ENCODE data around the gene MMP13. TPM values are rescaled to one million over a fixed set of nuclear protein-coding genes. Genes with fewer than 3 reads are reported as not detected.
"Not testable (repeated sequence)": the region's sequence is repeated elsewhere in the genome, so short reads cannot be mapped to it uniquely, and the experiment has no call there.

The MMP13 gene
- polyA plus RNA-seq (2013), result not detected

DNA sequence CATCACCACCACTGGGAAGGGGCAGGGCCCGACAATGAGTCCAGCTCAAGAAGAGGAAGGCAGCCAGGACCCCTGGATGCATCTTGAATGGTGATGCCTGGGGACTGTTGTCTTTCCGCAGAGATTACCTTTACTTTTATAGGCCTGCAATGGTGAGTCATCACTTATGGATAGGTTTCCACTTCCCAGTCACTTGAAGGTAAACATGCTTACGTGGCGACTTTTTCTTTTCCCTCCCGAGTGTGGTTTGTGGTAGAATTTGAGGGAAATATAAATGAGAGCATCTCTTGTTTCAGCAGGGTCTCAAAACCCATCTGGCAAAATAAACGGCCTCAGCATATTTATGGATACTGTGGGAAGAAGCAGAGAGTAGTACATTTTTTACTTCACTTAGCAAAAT, at the start of gene MMP13:
Gene MMP13 (minus strand): TSS at position 109 of the 400 bp plus-strand sequence. CDS start 27 bp downstream, at position 82.
- H3K27ac ChIP-seq (ENCODE audit: insufficient read depth in 1 of 2, low read depth in 1 of 2, low read length in 2 of 2, poor library complexity in 1 of 2, severe bottlenecking in 2 of 2), result no peak within 1 kb of the TSS
- H3K4me1 ChIP-seq (ENCODE audit: control extremely low read depth in 1 of 4, control insufficient read depth in 4 of 4, insufficient read depth in 4 of 4, low read length in 3 of 4), result no peaks in the 10 kb centered on the region
- H3K9me3 ChIP-seq (ENCODE audit: control extremely low read depth in 1 of 5, control insufficient read depth in 4 of 5, insufficient read depth in 2 of 5, low read depth in 1 of 5, low read length in 4 of 5), result no peaks in the 10 kb centered on the region
- DNase-seq, result no peak
- ChIA-PET CTCF (no interaction called here), POLR2A (no interaction called here)
- peaks cover 0 to 3% (median 0%) of the 10 kb centered on the region in 5 experiments for H3K27me3 ChIP-seq (replicated peaks in 2 of 5; ENCODE audit: control insufficient read depth in 4 of 5, insufficient read depth in 5 of 5, low read length in 4 of 5)
- 100% methylated on average over 1 of the region's 6 CpGs for WGBS (ENCODE audit: insufficient coverage)
- H3K4me3 ChIP-seq (ENCODE audit: control insufficient read depth in 1 of 7, extremely low read depth in 1 of 7, insufficient read depth in 4 of 7, low read depth in 2 of 7, low read length in 6 of 7), result no peak within 1 kb of the TSS
- H3K36me3 ChIP-seq (ENCODE audit: control insufficient read depth in 4 of 4, insufficient read depth in 4 of 4, low read length in 3 of 4), result no peaks in the 10 kb centered on the region

DNA sequence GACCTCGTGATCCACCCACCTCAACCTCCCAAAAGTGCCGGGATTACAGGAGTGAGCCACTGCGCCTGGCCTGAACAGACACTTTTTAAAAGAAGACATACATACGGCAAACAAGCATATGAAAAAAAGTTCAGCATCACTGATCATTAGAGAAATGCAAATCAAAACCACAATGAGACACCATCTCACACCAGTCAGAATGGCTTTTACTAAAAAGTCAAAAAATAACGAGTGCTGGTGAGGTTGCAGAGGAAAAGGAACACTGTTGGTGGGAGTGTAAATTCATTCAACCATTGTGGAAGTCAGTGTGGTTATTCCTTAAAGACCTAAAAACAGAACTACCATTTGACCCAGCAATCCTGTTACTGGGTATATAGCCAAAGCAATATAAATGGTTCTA, 48.7 kb upstream of the MMP13 start:
- DNase-seq; H3K27ac ChIP-seq (ENCODE audit: insufficient read depth in 1 of 2, low read depth in 1 of 2, low read length in 2 of 2, poor library complexity in 1 of 2, severe bottlenecking in 2 of 2); H3K9me3 ChIP-seq (ENCODE audit: control extremely low read depth in 1 of 5, control insufficient read depth in 4 of 5, insufficient read depth in 2 of 5, low read depth in 1 of 5, low read length in 4 of 5); H3K4me3 ChIP-seq (ENCODE audit: control insufficient read depth in 1 of 7, extremely low read depth in 1 of 7, insufficient read depth in 4 of 7, low read depth in 2 of 7, low read length in 6 of 7); H3K36me3 ChIP-seq (ENCODE audit: control insufficient read depth in 4 of 4, insufficient read depth in 4 of 4, low read length in 3 of 4); POLR2A ChIA-PET; CTCF ChIA-PET; H3K27me3 ChIP-seq (replicated peaks in 2 of 5; ENCODE audit: control insufficient read depth in 4 of 5, insufficient read depth in 5 of 5, low read length in 4 of 5); H3K4me1 ChIP-seq (ENCODE audit: control extremely low read depth in 1 of 4, control insufficient read depth in 4 of 4, insufficient read depth in 4 of 4, low read length in 3 of 4): not testable (repeated sequence)
- WGBS (ENCODE audit: insufficient coverage), result 97% methylated on average over 3 of the region's 5 CpGs

DNA sequence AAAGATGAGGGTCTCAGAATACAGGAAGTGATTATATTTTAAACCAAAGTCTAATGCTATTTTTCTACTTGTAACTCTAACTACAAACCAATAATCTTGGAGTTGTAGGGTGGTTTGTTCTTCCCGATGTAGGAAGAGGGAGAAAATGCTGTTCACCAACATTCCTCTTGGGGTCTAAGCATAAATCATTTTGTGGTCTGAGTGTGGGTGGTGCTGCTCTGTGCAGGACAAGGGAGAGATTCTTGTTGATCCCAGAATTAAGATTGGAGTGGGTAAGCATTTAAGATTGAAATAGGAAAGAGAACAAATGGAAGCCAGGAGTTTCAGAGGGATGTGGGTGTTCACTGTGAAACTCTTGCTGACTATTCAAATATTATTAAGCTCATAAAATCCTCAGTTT, 38.6 kb upstream of the MMP13 start:
- Histone ChIP-seq H3K4me1 (ENCODE audit: control extremely low read depth in 1 of 4, control insufficient read depth in 4 of 4, insufficient read depth in 4 of 4, low read length in 3 of 4) (no peaks in the 10 kb centered on the region), H3K27me3 (replicated peaks in 2 of 5; ENCODE audit: control insufficient read depth in 4 of 5, insufficient read depth in 5 of 5, low read length in 4 of 5) (peaks cover 0 to 4% (median 0%) of the 10 kb centered on the region in 5 experiments), H3K27ac (ENCODE audit: insufficient read depth in 1 of 2, low read depth in 1 of 2, low read length in 2 of 2, poor library complexity in 1 of 2, severe bottlenecking in 2 of 2) (no peak overlapping the region), H3K36me3 (ENCODE audit: control insufficient read depth in 4 of 4, insufficient read depth in 4 of 4, low read length in 3 of 4) (no peaks in the 10 kb centered on the region), H3K4me3 (ENCODE audit: control insufficient read depth in 1 of 7, extremely low read depth in 1 of 7, insufficient read depth in 4 of 7, low read depth in 2 of 7, low read length in 6 of 7) (no peak overlapping the region), H3K9me3 (ENCODE audit: control extremely low read depth in 1 of 5, control insufficient read depth in 4 of 5, insufficient read depth in 2 of 5, low read depth in 1 of 5, low read length in 4 of 5) (no peaks in the 10 kb centered on the region)
- no CpG with 5 or more reads among the region's 1 CpG for whole genome bisulfite sequencing (ENCODE audit: insufficient coverage)
- ChIA-PET POLR2A (no interaction called here), CTCF (no interaction called here)
- DNase-seq, result no peak

- H3K36me3 ChIP-seq (ENCODE audit: control insufficient read depth in 4 of 4, insufficient read depth in 4 of 4, low read length in 3 of 4), result no peaks in the 10 kb centered on the region
- WGBS (ENCODE audit: insufficient coverage), result 100% methylated on average over 2 of the region's 3 CpGs
- no peak overlapping the region for H3K4me3 ChIP-seq (ENCODE audit: control insufficient read depth in 1 of 7, extremely low read depth in 1 of 7, insufficient read depth in 4 of 7, low read depth in 2 of 7, low read length in 6 of 7)
- H3K4me1 ChIP-seq (ENCODE audit: control extremely low read depth in 1 of 4, control insufficient read depth in 4 of 4, insufficient read depth in 4 of 4, low read length in 3 of 4), result no peaks in the 10 kb centered on the region
- no peaks in the 10 kb centered on the region for H3K9me3 ChIP-seq (ENCODE audit: control extremely low read depth in 1 of 5, control insufficient read depth in 4 of 5, insufficient read depth in 2 of 5, low read depth in 1 of 5, low read length in 4 of 5)
- no peak overlapping the region for H3K27ac ChIP-seq (ENCODE audit: insufficient read depth in 1 of 2, low read depth in 1 of 2, low read length in 2 of 2, poor library complexity in 1 of 2, severe bottlenecking in 2 of 2)
- ChIA-PET CTCF (no interaction called here), POLR2A (no interaction called here)
- H3K27me3 ChIP-seq (replicated peaks in 2 of 5; ENCODE audit: control insufficient read depth in 4 of 5, insufficient read depth in 5 of 5, low read length in 4 of 5), result peaks cover 0 to 2% (median 0%) of the 10 kb centered on the region in 5 experiments
- no peak for DNase-seq
Measured at GRCh38 chr11:102991776-102992175, 36.2 kb upstream of the MMP13 start.

- CTCF ChIA-PET, result no interaction called here
- Histone ChIP-seq H3K27ac (ENCODE audit: insufficient read depth in 1 of 2, low read depth in 1 of 2, low read length in 2 of 2, poor library complexity in 1 of 2, severe bottlenecking in 2 of 2) (no peak overlapping the region), H3K36me3 (ENCODE audit: control insufficient read depth in 4 of 4, insufficient read depth in 4 of 4, low read length in 3 of 4) (no peaks in the 10 kb centered on the region), H3K4me3 (ENCODE audit: control insufficient read depth in 1 of 7, extremely low read depth in 1 of 7, insufficient read depth in 4 of 7, low read depth in 2 of 7, low read length in 6 of 7) (no peak overlapping the region), H3K27me3 (replicated peaks in 2 of 5; ENCODE audit: control insufficient read depth in 4 of 5, insufficient read depth in 5 of 5, low read length in 4 of 5) (peaks cover 0 to 2% (median 0%) of the 10 kb centered on the region in 5 experiments), H3K9me3 (ENCODE audit: control extremely low read depth in 1 of 5, control insufficient read depth in 4 of 5, insufficient read depth in 2 of 5, low read depth in 1 of 5, low read length in 4 of 5) (no peaks in the 10 kb centered on the region), H3K4me1 (ENCODE audit: control extremely low read depth in 1 of 4, control insufficient read depth in 4 of 4, insufficient read depth in 4 of 4, low read length in 3 of 4) (no peaks in the 10 kb centered on the region)
- 100% methylated on average over 2 of the region's 3 CpGs for WGBS (ENCODE audit: insufficient coverage)
- POLR2A ChIA-PET, result interaction anchor here (0.6 kb wide), 1 partner anchor 1910 kb away, joined by 4 read pairs; no protein-coding TSS in a partner anchor
- DNase-seq, result no peak
Measured at GRCh38 chr11:102990145-102990544, 34.6 kb upstream of the MMP13 start.

- no peaks in the 10 kb centered on the region for H3K4me1 ChIP-seq (ENCODE audit: control extremely low read depth in 1 of 4, control insufficient read depth in 4 of 4, insufficient read depth in 4 of 4, low read length in 3 of 4)
- H3K27ac ChIP-seq (ENCODE audit: insufficient read depth in 1 of 2, low read depth in 1 of 2, low read length in 2 of 2, poor library complexity in 1 of 2, severe bottlenecking in 2 of 2), result no peak overlapping the region
- whole genome bisulfite sequencing (ENCODE audit: insufficient coverage), result 100% methylated on average over 3 of the region's 5 CpGs
- ChIA-PET CTCF (no interaction called here), POLR2A (interaction anchor here (0.6 kb wide), 1 partner anchor 1909 kb away, joined by 4 read pairs; no protein-coding TSS in a partner anchor)
- H3K27me3 ChIP-seq (replicated peaks in 2 of 5; ENCODE audit: control insufficient read depth in 4 of 5, insufficient read depth in 5 of 5, low read length in 4 of 5), result peaks cover 0 to 2% (median 0%) of the 10 kb centered on the region in 5 experiments
- no peak overlapping the region for H3K4me3 ChIP-seq (ENCODE audit: control insufficient read depth in 1 of 7, extremely low read depth in 1 of 7, insufficient read depth in 4 of 7, low read depth in 2 of 7, low read length in 6 of 7)
- no peak for DNase-seq
- no peaks in the 10 kb centered on the region for H3K9me3 ChIP-seq (ENCODE audit: control extremely low read depth in 1 of 5, control insufficient read depth in 4 of 5, insufficient read depth in 2 of 5, low read depth in 1 of 5, low read length in 4 of 5)
- H3K36me3 ChIP-seq (ENCODE audit: control insufficient read depth in 4 of 4, insufficient read depth in 4 of 4, low read length in 3 of 4), result no peaks in the 10 kb centered on the region
Measured at GRCh38 chr11:102989379-102990047, 34.0 kb upstream of the MMP13 start.

DNA sequence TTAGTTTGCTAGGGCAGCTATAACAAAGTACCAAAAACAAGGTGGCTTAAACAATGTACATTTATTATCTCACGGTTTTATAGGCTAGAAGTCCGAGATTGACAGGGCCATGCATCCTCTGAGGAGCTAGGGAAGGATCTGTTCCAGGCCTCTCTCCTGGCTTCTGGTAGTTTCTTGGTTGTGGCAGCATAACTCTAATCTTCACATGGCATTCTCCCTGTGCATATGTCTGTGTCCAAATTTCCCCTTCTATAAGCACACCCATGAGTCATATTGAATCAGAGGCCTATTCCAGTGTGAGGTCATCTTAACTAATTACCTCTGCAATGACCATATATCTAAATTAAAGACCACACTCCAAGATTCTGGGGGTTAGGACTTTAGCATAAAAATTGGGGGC, 31.3 kb upstream of the MMP13 start:
- no peak overlapping the region for H3K27ac ChIP-seq (ENCODE audit: insufficient read depth in 1 of 2, low read depth in 1 of 2, low read length in 2 of 2, poor library complexity in 1 of 2, severe bottlenecking in 2 of 2)
- H3K9me3 ChIP-seq (ENCODE audit: control extremely low read depth in 1 of 5, control insufficient read depth in 4 of 5, insufficient read depth in 2 of 5, low read depth in 1 of 5, low read length in 4 of 5), result no peaks in the 10 kb centered on the region
- POLR2A ChIA-PET, result no interaction called here
- no peak overlapping the region for H3K4me3 ChIP-seq (ENCODE audit: control insufficient read depth in 1 of 7, extremely low read depth in 1 of 7, insufficient read depth in 4 of 7, low read depth in 2 of 7, low read length in 6 of 7)
- no peaks in the 10 kb centered on the region for H3K4me1 ChIP-seq (ENCODE audit: control extremely low read depth in 1 of 4, control insufficient read depth in 4 of 4, insufficient read depth in 4 of 4, low read length in 3 of 4)
- CTCF ChIA-PET, result no interaction called here
- DNase-seq, result no peak
- H3K27me3 ChIP-seq (replicated peaks in 2 of 5; ENCODE audit: control insufficient read depth in 4 of 5, insufficient read depth in 5 of 5, low read length in 4 of 5), result peaks cover 0 to 1% (median 0%) of the 10 kb centered on the region in 5 experiments
- 100% methylated on average over 2 of the region's 2 CpGs for WGBS (ENCODE audit: insufficient coverage)
- no peaks in the 10 kb centered on the region for H3K36me3 ChIP-seq (ENCODE audit: control insufficient read depth in 4 of 4, insufficient read depth in 4 of 4, low read length in 3 of 4)
